LoVo (cell line): Measurements from ENCODE around the gene HDAC4.

ENCODE experiments used
- DNase-seq: peaks from one replicate; pipeline ENCODE4 v3.0.0-alpha.2; 2016; ENCODE audit warnings: low spot score

The HDAC4 gene

GRCh38 chr2:239383759-239384156 lies 17.1 kb downstream of the HDAC4 start:
- no peak for DNase-seq

DNA sequence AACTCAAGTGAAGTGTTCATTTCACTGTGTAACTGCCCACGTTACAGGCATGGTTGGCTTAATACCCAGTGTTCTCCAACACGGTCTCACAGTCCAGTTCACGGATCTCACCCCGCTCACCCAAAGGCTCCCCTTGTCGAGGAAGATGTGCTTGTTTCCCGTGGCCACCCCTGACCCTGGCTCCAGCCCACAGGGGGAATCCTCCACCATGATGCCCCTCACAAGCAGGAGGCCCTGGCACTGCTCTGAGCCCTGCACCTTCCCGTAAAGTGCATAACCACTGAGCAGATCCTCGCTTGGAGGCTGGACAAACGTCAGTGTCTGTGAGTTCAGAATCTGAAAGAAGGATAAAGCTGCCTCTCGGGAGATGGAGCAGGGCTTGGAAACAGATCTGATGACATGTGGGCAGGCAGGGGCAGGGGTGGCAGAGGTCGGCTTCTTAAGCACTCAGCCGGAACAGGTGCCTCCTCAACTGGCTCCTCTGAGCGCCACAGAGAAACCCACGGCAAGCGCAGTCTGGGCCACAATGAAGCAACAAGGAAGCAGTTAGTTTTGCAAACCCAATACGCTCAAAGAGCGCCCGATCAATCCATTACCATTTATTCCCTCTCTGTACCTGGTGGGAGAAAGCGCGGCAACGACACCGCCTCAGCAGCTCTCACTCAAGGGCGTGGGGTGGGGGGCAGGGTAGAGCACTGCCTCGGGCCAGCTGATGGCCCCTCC lies 17.6 kb downstream of the HDAC4 start:
- DNase-seq, result no peak

- DNase-seq, result no peak
Observed at GRCh38 chr2:239382384-239382880, 18.4 kb downstream of the HDAC4 start.

GRCh38 chr2:239381709-239382134 lies 19.1 kb downstream of the HDAC4 start:
- DNase-seq, result no peak

- no peak for DNase-seq
Observed at GRCh38 chr2:239380831-239381708, 19.8 kb downstream of the HDAC4 start.

DNA sequence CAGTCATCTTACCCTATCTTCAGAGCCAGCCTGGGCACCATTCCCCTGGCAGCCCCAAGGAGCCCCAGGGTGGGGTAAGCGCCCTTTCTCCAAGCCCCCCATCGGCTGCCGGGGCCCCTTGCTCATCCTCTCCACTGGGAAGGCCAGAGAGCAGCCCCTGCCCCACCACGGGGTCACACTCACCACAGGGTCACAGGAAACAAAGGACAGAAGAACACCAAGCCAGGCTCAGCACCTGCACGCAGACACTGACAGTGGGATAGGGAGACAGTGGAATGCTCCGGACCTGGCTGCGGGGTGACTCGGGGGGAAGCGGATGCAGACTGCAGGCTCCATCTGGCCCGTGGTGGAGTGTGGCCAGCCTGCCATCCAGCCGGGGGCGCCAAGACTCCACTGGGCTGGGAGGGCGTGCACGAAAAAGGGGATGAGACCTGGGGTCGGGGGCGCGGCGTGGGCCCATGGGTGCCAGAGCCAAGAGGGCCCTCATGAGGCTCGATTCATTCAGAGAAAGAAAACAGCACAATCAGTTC lies 21.1 kb downstream of the HDAC4 start:
- no peak for DNase-seq

DNA sequence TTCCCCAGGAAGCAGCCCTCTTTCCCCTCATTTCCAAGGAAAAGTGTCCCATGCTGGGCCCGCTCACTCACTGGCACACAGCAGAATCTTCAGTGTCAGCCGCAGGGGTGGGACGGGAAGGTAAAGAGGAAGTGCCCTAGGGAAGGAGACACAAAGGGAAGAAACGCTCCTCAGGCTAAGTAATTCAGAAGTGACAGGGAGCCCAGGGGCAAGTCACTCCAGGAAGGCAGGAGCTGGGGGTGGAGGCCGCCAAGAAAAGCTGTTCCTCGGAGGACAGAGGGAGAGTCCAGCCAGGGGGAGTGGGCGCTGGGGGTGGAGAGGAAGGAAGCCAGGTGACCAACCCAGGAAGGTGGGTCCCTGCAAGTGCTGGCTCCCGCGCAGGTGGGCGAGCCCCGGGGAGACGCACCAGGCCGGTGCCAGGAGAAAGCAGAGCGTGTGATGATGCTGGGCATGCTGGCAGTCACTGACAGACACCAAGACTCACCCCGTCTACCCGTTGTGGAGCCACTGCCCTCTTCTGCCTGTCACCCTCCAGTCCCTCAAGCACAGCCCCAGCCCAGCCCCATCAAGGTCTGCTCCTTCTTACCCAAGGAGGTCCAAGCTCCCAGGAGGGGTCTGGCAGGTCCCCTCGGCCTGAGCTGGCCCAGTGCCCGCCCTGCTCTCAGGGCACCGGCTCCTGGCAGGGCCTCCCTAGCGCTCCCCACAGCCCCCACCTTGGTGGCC lies 21.7 kb downstream of the HDAC4 start:
- DNase-seq, result no peak

GRCh38 chr2:239378021-239378917 lies 22.6 kb downstream of the HDAC4 start:
- no peak for DNase-seq

DNA sequence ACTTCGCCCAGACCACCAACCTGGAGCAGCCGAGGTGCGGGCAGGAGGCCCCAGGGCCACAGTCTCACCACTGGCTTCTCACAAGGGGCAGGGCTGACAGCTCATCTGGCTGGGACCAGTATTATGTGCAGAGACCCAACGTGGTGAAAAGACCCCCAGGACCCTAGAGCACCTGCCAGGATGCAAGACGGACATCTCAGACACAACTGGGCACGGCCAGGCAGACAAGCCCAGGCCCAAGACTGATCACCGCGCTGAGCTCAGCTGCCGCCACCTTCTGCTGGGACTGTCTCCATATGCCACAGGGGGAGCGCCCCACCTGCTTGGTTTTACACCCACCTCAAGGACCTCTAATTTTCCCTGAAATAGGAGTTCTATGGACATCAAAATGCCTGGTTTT lies 23.2 kb downstream of the HDAC4 start:
- DNase-seq, result no peak

DNA sequence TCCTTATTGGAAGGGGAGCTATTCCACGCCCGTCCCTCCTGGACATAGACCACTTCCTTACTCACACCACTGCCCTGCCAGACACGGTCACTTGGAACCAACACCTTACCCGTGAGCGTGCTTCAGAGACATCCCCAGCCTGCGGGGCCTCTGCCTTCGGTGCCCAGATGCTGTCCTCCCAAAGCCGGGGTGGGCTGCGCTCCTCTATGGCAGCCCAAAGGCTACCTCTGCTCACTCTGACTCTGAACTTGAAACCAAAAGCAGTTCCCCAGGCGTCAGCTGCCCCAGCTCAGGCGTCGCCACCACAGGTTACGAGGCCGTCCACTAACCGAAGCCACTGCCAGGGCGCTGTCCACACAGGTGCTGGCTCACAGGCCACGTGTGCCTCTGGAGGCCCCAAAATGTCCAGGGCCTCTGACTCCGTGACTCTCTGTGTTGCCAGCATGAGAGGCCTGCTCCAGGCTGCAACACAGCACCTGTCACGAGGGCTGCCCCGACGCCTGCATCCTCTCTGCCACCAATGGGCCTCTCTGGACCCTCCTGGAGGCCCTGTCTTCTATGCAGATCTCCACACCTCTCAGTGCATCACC lies 23.8 kb downstream of the HDAC4 start:
- no peak for DNase-seq

DNA sequence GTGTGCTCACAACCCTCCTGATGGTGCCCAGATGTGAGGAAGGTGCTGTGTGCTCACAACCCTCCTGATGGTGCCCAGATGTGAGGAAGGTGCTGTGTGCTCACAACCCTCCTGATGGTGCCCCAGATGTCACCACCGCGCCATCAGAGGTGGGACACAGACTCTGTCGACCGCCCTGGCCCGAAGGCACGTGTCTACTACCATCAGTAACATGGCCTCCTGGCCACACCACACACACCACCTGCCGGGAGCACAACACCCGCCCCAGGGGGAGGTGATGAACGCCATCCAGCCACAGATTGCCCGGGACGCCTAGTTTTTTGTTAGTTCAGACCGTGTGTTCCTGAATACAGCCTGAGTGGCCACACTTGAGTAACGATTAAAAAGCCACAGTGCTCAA lies 24.5 kb downstream of the HDAC4 start:
- DNase-seq, result no peak

DNA sequence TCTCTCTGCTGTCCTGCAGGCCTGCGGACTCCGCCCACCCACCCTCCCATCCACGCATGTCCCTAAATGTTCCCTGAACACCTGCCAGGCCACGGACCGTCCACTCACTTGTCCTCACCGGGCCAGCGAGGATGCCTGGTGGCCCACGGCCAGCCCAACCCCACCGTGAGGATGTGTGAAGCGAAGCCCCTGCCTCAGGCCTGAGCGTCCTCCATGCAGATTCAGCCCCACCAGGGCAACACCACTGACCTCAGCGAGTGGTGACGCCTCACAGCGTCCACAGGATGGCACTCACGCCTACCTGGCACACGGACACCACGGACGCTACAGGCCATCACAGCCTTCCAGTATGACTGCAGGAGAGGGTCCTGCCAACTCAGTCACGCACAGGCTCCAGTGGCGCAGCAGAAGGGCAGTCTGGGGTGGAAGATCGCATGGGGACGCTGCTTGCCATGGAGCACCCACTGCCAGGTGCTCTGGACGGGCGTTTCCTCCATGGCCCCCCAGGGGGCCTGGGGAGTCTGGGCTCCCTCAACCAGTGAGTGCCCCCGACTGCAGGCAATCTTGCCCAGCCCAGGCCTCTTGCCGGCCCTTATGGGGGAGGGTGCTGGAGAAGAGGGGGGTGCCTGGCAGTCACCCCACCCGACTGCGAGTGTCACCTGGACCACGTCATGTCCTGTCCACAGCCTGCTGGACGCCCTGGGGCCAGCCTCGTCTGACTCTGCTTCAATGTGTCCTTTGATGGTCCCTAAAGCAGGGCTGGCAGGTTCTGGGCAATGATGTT lies 25.4 kb downstream of the HDAC4 start:
- DNase-seq, result no peak

DNA sequence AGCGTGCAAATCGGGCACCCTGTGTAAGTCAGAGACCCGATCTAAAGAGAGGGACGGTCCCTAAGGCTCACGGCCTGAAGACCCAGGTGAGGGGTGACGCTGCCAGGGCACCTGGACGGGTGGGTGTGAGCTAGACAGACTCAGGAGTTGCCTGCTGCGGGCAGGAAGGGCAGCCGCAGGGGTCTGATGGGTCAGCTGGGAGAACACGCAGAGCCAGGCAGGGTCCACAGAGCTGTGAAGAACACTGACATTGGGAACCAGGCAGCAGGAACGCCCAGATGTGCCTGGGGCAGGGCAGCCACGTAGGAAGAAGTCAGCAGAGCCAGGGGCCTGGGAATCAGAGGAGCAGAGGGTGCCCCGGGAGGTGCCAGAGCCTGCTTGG lies 25.9 kb downstream of the HDAC4 start:
- DNase-seq, result no peak

- DNase-seq, result no peak
Observed at GRCh38 chr2:239372835-239373234, 28.0 kb downstream of the HDAC4 start.

- DNase-seq, result no peak
Observed at GRCh38 chr2:239371726-239372686, 28.8 kb downstream of the HDAC4 start.

- no peak for DNase-seq
Observed at GRCh38 chr2:239370876-239371725, 29.7 kb downstream of the HDAC4 start.

DNA sequence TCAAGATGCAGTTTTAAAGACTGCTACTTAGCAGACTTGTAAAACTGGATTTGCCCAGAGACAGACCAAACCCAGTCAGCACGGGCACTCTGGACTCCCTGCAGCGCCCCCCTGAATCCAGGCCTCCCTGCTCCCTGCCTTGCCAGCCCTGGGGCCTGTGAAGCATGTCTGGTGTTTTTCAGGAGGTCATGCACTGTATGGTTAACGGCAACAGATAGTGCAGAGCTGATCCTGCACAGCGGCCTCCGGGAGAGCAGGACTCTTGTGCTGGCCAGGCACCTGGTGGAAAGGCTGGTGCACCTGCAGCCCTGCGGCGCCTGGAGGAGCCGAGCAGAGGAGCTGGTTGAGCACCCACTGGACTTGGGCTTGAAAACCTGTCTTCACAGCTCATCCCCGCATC lies 30.4 kb downstream of the HDAC4 start:
- DNase-seq, result no peak

GRCh38 chr2:239369631-239370161 lies 31.1 kb downstream of the HDAC4 start:
- no peak for DNase-seq
